Colonic mucosa (tissue), 4 donors: ENCODE data around the gene PRR20B. TPM values are rescaled to one million over a fixed set of nuclear protein-coding genes. Genes with fewer than 3 reads are reported as not detected.
"Not testable (repeated sequence)": the region's sequence is repeated elsewhere in the genome, so short reads cannot be mapped to it uniquely, and the experiment has no call there.

Experiments used
- DNase-seq: peaks from one replicate; pipeline ENCODE4 v3.0.0-alpha.2; 2020
- H3K27ac ChIP-seq: fragments of 200-600 bp; one replicate; pipeline ENCODE4 v1.8.0; 2021
- H3K27me3 ChIP-seq: fragments of 200-600 bp; one replicate; pipeline ENCODE4 v1.8.0; 2021
- H3K36me3 ChIP-seq: fragments of 200-600 bp; one replicate; pipeline ENCODE4 v1.8.0; 2021
- H3K4me1 ChIP-seq: fragments of 200-600 bp; one replicate; pipeline ENCODE4 v1.8.0; 2021; ENCODE audit warnings: mild to moderate bottlenecking
- H3K4me3 ChIP-seq: fragments of 200-600 bp; one replicate; pipeline ENCODE4 v1.8.0; 2021
- H3K9ac ChIP-seq, 2 donors: one replicate each; pipeline ENCODE4 v1.7.0; 2013; ENCODE audit warnings: control low read depth in 2 of 2, low read depth in 2 of 2, low read length in 2 of 2
- H3K9me3 ChIP-seq: fragments of 200-600 bp; one replicate; pipeline ENCODE4 v1.8.0; 2021
- intact Hi-C: fragments of 100-400 bp; cut with DNase I; formaldehyde crosslinking; loops from one replicate; pipeline ENCODE4 v1.14.1; 2022
- total RNA-seq, 2 donors: library from RNA; stranded (reverse); fragmentation: NEBNext Ultra II Directional in 1 of 2; extraction: Animal tissue kit (Norgen Biotek cat#: 25700) in 1 of 2; gene quantifications; one replicate each; pipeline ENCODE4 v1.2.1, GENCODE V29; 2021
- TF ChIP-seq, protein P1 (sequence below): fragments of 200-600 bp; IDR thresholded peaks from one replicate; pipeline ENCODE4 v1.8.0; 2022; ENCODE audit warnings: antibody characterized with exemption, mild to moderate bottlenecking
- donor health status: healthy.
- donor health status: DM: no; HTN: no; CAD: no.
- donor health status: DM: no; HTN: no; CAD: no.

The PRR20B gene
- total RNA-seq, 2 donors from 2014 or later, result not detected

GRCh38 chr13:57138988-57139387 is 8.3 kb upstream of the PRR20B start:
- no peaks in the 10 kb centered on the region for H3K36me3 ChIP-seq
- intact Hi-C loops, result no loop called here
- DNase-seq, result no peak
- no peak overlapping the region for H3K9ac ChIP-seq
- TF ChIP-seq, protein P1, sequence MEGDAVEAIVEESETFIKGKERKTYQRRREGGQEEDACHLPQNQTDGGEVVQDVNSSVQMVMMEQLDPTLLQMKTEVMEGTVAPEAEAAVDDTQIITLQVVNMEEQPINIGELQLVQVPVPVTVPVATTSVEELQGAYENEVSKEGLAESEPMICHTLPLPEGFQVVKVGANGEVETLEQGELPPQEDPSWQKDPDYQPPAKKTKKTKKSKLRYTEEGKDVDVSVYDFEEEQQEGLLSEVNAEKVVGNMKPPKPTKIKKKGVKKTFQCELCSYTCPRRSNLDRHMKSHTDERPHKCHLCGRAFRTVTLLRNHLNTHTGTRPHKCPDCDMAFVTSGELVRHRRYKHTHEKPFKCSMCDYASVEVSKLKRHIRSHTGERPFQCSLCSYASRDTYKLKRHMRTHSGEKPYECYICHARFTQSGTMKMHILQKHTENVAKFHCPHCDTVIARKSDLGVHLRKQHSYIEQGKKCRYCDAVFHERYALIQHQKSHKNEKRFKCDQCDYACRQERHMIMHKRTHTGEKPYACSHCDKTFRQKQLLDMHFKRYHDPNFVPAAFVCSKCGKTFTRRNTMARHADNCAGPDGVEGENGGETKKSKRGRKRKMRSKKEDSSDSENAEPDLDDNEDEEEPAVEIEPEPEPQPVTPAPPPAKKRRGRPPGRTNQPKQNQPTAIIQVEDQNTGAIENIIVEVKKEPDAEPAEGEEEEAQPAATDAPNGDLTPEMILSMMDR, result no peak
- H3K27ac ChIP-seq, result no peak overlapping the region
- H3K27me3 ChIP-seq, result no peaks in the 10 kb centered on the region
- H3K4me1 ChIP-seq, result no peaks in the 10 kb centered on the region
- no peaks in the 10 kb centered on the region for H3K9me3 ChIP-seq
- no peak overlapping the region for H3K4me3 ChIP-seq

DNA sequence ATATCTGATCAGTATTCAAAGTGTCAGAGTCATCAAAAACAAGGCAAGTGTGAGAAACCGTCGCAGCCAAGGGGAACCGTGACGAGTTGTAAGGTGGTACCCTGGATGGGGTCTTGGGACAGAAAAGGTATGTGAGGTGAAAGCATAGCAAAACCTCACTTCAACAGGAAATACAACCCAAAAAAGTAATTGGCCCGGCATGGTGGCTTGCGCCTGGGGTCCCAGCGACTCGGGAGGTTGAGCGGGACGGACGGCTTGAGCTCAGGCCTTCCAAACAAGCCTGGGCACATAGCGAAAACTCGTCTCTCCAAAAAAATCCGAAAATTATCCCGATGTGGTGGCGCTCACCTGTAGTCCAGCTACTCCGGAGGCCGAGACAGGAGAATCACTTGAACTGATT is 7.5 kb upstream of the PRR20B start:
- H3K9me3 ChIP-seq, H3K4me1 ChIP-seq, H3K4me3 ChIP-seq, DNase-seq, H3K27me3 ChIP-seq, H3K36me3 ChIP-seq, H3K27ac ChIP-seq, intact Hi-C loops, H3K9ac ChIP-seq: not testable (repeated sequence)

GRCh38 chr13:57140235-57140968 is 6.9 kb upstream of the PRR20B start, which contains the start of gene PRR20A:
PRR20A (plus strand) TSS chr13:57140918; CDS start chr13:57141305, 387 bp downstream.
- DNase-seq, intact Hi-C loops, H3K36me3 ChIP-seq, H3K4me1 ChIP-seq, H3K9me3 ChIP-seq, H3K4me3 ChIP-seq, H3K27me3 ChIP-seq, H3K9ac ChIP-seq, H3K27ac ChIP-seq: not testable (repeated sequence)

GRCh38 chr13:57148106-57148505 is 818 bp downstream of the PRR20B start:
- H3K9me3 ChIP-seq, DNase-seq, H3K4me1 ChIP-seq, H3K27me3 ChIP-seq, intact Hi-C loops, H3K36me3 ChIP-seq, H3K9ac ChIP-seq, H3K4me3 ChIP-seq, H3K27ac ChIP-seq: not testable (repeated sequence)

GRCh38 chr13:57153761-57154160 is 6.5 kb downstream of the PRR20B start, which contains the start of gene PRR20C:
PRR20C (plus strand) TSS chr13:57154061; CDS start chr13:57154448, 387 bp downstream.
- H3K4me1 ChIP-seq, H3K9ac ChIP-seq, H3K4me3 ChIP-seq, H3K9me3 ChIP-seq, H3K27me3 ChIP-seq, intact Hi-C loops, H3K36me3 ChIP-seq, DNase-seq, H3K27ac ChIP-seq: not testable (repeated sequence)

GRCh38 chr13:57160332-57160731 is 13.0 kb downstream of the PRR20B start, which contains the start of gene PRR20D:
PRR20D (plus strand) TSS chr13:57160632; CDS start chr13:57161019, 387 bp downstream.
- H3K9me3 ChIP-seq, DNase-seq, H3K4me3 ChIP-seq: not testable (repeated sequence)

DNA sequence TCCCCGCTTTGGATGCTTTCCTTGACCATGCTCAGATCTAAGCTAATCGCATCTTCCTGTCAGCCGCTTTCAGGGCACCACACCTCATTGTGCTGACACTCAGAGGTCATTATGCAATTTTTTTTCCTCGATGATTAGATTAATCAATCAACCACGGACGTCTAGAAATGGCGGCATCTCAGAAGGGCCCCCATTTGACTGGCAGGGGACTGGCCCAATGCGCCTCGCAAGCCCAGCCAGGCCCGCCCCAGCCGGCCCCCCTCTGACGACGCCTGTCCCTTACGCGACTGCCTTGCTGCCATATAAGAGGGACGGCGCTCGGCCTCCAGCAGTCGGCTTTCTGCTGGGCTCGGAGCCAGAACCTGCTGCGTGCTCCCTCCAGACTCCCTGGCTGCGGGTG is 19.6 kb downstream of the PRR20B start, which contains the start of gene PRR20E:
TSS of gene PRR20E (plus strand) at position 301 of the 400 bp plus-strand sequence. CDS start 387 bp downstream, outside the sequence.
- H3K27me3 ChIP-seq, intact Hi-C loops, H3K9ac ChIP-seq, H3K4me1 ChIP-seq, H3K9me3 ChIP-seq, H3K27ac ChIP-seq, H3K36me3 ChIP-seq, H3K4me3 ChIP-seq, DNase-seq: not testable (repeated sequence)

More at GRCh38 chr13:57160332-57160731, 13.0 kb downstream of the PRR20B start, which contains the start of gene PRR20D:
- H3K36me3 ChIP-seq, H3K4me1 ChIP-seq, H3K27ac ChIP-seq, H3K9ac ChIP-seq, H3K27me3 ChIP-seq, intact Hi-C loops: not testable (repeated sequence)

DNA sequence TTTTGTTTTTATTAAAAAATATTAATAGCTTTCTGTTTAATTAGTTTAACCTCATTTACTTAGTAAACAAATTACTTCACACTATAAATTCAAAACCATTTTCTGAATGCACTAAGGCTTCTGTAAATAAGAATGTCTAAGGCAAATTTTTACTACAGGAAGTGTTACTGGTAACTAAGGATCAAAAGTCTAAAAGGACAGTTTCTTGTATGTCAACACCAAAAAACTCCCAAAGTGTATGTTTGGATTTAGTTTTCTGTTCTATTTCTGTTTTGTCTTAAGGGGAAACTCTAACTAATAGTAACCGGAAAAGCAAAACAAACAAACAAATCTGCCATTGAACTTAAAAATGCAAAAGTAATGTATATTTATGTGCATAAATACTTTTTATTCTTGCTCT is 44.4 kb downstream of the PRR20B start:
- intact Hi-C loops, result no loop called here
- Histone ChIP-seq H3K36me3 (no peaks in the 10 kb centered on the region), H3K27me3 (no peaks in the 10 kb centered on the region), H3K4me1 (no peaks in the 10 kb centered on the region), H3K4me3 (no peak overlapping the region), H3K9ac (no peak overlapping the region), H3K27ac (no peak overlapping the region), H3K9me3 (no peaks in the 10 kb centered on the region)
- TF ChIP-seq, protein P1, result no peak
- no peak for DNase-seq

Other genes with a start within 250 kb of the PRR20B start
- not detected for gene PRR20A, start 6.6 kb upstream of the PRR20B start, total RNA-seq
- gene PRR20C, start 6.6 kb downstream of the PRR20B start, total RNA-seq, result not detected
- not detected for gene PRR20D, start 13.1 kb downstream of the PRR20B start, total RNA-seq
- not detected for gene PRR20E, start 19.7 kb downstream of the PRR20B start, total RNA-seq